ENCODE data around the gene MAN2B1. TPM values are rescaled to one million over a fixed set of nuclear protein-coding genes. Genes with fewer than 3 reads are reported as not detected.
"Not testable (repeated sequence)": the region's sequence is repeated elsewhere in the genome, so short reads cannot be mapped to it uniquely, and the experiment has no call there.

MAN2B1 gene
- total RNA-seq, 3 donors from 2014 or later = 92.7 to 104 (median 96.6) TPM

DNA sequence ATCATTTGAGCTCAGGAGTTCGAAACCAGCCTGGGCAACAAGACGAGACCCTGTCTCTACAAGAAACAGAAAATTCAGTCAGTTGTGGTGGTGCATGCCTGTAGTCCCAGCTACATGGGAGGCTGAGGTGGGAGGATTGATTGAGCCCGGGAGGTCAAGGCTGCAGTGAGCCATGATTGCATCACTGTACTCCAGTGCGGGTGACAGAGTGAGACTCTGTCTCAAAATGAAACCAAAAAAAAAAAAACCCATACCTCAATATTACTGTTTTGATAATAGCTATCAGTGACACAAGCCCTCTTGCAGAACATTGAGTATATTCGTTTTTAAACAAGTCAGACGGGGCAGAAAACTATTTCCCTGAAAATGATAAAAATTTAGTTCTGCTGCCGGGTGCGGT, 39.6 kb downstream of the MAN2B1 start:
- Histone ChIP-seq H3K9me3 (peaks cover 25% of the 10 kb centered on the region), H3K4me3 (no peak overlapping the region), H3K4me1 (ENCODE audit: low read depth) (no peaks in the 10 kb centered on the region), H3K36me3 (ENCODE audit: low read depth) (peaks cover 30% of the 10 kb centered on the region)
- ATAC-seq (no peak), DNase-seq (no peak)
- TF ChIP-seq CTCF (IDR thresholded peaks at IDR 0.05) = no peak
- intact Hi-C loops (cut with DNase I, micrococcal nuclease) = no loop called here

- Histone ChIP-seq H3K36me3 (ENCODE audit: low read depth) (peaks cover 27% of the 10 kb centered on the region), H3K4me1 (ENCODE audit: low read depth) (peaks cover 3% of the 10 kb centered on the region), H3K9me3 (peaks cover 21% of the 10 kb centered on the region), H3K4me3 (no peak overlapping the region)
- intact Hi-C loops (cut with DNase I, micrococcal nuclease) = no loop called here
- no peak for DNase-seq
- no peak for TF ChIP-seq CTCF (IDR thresholded peaks at IDR 0.05)
- ATAC-seq = no peak
These were observed 43.0 kb downstream of the MAN2B1 start for GRCh38 chr19:12623361-12624031.

DNA sequence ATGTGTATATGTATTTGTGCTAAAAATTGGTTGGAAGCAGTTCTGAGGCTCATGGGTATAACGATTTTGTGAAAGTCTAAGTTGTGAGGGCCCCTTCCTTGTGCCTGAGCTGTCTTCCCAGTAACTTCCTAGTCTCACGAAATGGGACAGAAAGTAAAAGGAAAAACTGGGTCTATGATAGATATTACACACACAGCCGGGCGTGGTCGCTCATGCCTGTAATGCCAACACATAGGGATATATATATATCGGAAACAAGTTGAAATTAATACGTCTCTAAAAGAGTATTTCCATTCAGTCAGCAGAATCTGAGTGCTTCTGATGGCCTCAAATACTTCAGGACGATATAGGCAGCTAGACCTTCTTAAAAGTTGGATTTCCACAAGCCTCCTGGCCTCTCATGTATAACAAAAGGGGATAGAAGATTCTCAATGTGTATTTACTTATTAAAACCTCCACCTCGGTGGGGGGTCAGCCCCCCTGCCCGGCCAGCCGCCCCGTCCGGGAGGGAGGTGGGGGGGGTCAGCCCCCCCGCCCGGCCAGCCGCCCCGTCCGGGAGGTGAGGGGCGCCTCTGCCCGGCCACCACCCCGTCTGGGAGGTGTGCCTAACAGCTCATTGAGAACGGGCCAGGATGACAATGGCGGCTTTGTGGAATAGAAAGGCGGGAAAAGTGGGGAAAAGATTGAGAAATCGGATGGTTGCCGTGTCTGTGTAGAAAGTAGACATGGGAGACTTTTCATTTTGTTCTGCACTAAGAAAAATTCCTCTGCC, 45.1 kb downstream of the MAN2B1 start:
- intact Hi-C loops (cut with DNase I, micrococcal nuclease); H3K9me3 ChIP-seq; DNase-seq; H3K4me1 ChIP-seq (ENCODE audit: low read depth); ATAC-seq; H3K4me3 ChIP-seq: not testable (repeated sequence)
- H3K36me3 ChIP-seq (ENCODE audit: low read depth) = peaks cover 16% of the 10 kb centered on the region

DNA sequence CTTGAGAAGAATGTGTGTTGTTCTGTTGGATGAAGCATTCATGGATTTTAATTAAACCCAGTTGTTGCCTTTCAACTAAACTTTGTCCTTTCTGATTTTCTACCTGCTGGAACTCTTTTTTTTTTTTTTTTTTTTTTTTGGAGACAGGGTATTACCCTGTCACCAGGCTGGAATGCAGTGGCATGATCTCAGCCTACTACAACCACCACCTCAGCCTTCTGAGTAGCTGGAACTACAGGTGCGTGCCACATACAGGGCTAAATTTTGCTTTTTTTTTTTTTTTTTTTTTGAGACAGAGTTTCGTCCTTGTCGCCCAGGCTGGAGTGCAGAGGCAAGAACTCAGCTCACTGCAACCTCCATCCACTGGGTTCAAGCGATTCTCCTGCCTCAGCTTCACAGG, 48.9 kb downstream of the MAN2B1 start:
- intact Hi-C loops (cut with DNase I, micrococcal nuclease) = no loop called here
- TF ChIP-seq CTCF (IDR thresholded peaks at IDR 0.05) = no peak
- H3K4me3 ChIP-seq = no peak overlapping the region
- no peak for DNase-seq
- no peak for ATAC-seq
- peaks cover 3% of the 10 kb centered on the region for H3K4me1 ChIP-seq (ENCODE audit: low read depth)
- no peaks in the 10 kb centered on the region for H3K9me3 ChIP-seq
- no peaks in the 10 kb centered on the region for H3K36me3 ChIP-seq (ENCODE audit: low read depth)

DNA sequence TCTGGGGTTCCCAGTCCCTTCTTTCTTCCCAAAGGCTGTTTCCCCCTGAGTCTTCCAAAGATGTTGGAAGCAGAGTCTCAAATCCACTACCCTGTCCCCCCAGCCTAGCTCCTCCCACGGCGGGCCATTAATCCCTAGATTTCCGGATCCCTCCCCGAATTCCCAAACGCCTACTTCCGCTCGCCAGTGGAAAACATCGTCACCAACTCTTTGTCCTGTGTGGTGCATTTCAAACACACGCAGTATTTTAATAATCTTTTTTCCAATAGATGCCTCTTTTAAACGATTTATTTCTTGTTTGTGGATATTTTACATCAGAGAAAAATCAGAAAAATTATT, 55.2 kb downstream of the MAN2B1 start:
- no peaks in the 10 kb centered on the region for H3K9me3 ChIP-seq
- H3K4me1 ChIP-seq (ENCODE audit: low read depth) = peaks cover 21% of the 10 kb centered on the region
- no peak for TF ChIP-seq CTCF (IDR thresholded peaks at IDR 0.05)
- peak overlapping the region; percentile 100 for H3K4me3 ChIP-seq
- peak; percentile 76 to 81 (median 81) for DNase-seq
- intact Hi-C loops (cut with DNase I, micrococcal nuclease) = no loop called here
- H3K36me3 ChIP-seq (ENCODE audit: low read depth) = no peaks in the 10 kb centered on the region
- ATAC-seq = peak; percentile 79

Measured in mucosa of descending colon (tissue), 3 donors.